NT2/D1 (cell line): ENCODE results near the gene CRNN.

Experiments
- SUZ12 ChIP-seq: IDR thresholded peaks from 2 replicates; pipeline ENCODE4 v1.6.1; 2011; ENCODE audit not compliant: insufficient read length, insufficient read depth; ENCODE audit errors: extremely low read depth
- YY1 ChIP-seq: IDR thresholded peaks from 2 replicates; pipeline ENCODE4 v1.6.1; 2011; ENCODE audit not compliant: insufficient read length, insufficient read depth
- ZNF274 ChIP-seq: IDR thresholded peaks from 2 replicates; pipeline ENCODE4 v1.6.1; 2011; ENCODE audit warnings: mild to moderate bottlenecking, low read depth, low read length

DNA sequence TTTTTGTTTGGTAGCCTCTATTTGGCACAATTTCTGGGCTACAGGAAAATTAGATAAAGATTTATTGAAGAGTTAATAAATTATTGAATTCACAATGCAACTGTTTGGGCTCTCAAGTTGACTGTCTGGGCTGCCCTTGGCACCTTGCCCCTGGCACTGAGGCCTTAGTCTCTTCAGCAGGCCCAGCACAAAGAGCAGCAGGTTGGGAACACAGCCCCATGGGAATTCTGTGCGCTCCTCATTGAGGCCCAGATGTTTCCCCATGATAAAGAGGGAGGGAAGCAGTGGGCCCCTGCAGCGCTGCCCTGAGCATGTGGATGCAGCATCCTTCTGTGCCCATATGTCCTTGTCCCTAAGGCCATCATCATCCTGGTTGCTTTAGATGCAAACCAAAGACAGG lies 2.9 kb downstream of the CRNN start:
- no peak for TF ChIP-seq YY1
- TF ChIP-seq SUZ12, result no peak
- no peak for TF ChIP-seq ZNF274
